Common myeloid progenitor, CD34-positive (primary cell): ENCODE data around the gene RNH1.

ENCODE experiments used
- CTCF ChIA-PET: fragments of 350-600 bp; sonication (Branson Sonifier 250); formaldehyde crosslinking; loops from one replicate; lab custom pipeline; 2021; ENCODE audit warnings: antibody characterized with exemption; lab: Charles Lee
- POLR2A ChIA-PET: fragments of 350-600 bp; sonication (Branson Sonifier 250); formaldehyde crosslinking; loops from one replicate; lab custom pipeline; 2021; ENCODE audit warnings: antibody characterized with exemption; lab: Charles Lee
- DNase-seq, 3 donors: peaks; one replicate each; pipeline versions ENCODE4 v3.0.0 to v3.0.0-alpha.2; 2013
- H3K27ac ChIP-seq, 2 experiments: 1 replicate in 1 of 2; 2 replicates in 1 of 2; pipeline ENCODE4 v1.7.0; 2013; ENCODE audit warnings: inconsistent platforms in 2 of 2, low read length in 2 of 2, mild to moderate bottlenecking in 2 of 2, low read depth in 1 of 2, moderate library complexity in 1 of 2; ENCODE audit not compliant: severe bottlenecking in 2 of 2, insufficient read depth in 1 of 2, poor library complexity in 1 of 2
- H3K27me3 ChIP-seq, 5 experiments: replicated peaks in 2 of 5; 1 replicate in 3 of 5; 2 replicates in 2 of 5; pipeline versions ENCODE4 v1.6.1 to v1.7.0; 2013; ENCODE audit warnings: low read length in 4 of 5, mild to moderate bottlenecking in 2 of 5, moderate library complexity in 2 of 5, inconsistent platforms in 1 of 5; ENCODE audit not compliant: insufficient read depth in 5 of 5, control insufficient read depth in 4 of 5
- H3K36me3 ChIP-seq, 4 experiments: 1 replicate in 2 of 4; 2 replicates in 2 of 4; pipeline versions ENCODE4 v1.6.1 to v1.7.0; 2013; ENCODE audit warnings: low read length in 3 of 4, control low read depth in 1 of 4, mild to moderate bottlenecking in 1 of 4; ENCODE audit not compliant: control insufficient read depth in 4 of 4, insufficient read depth in 4 of 4
- H3K4me1 ChIP-seq, 4 experiments: 1 replicate in 3 of 4; 2 replicates in 1 of 4; pipeline versions ENCODE4 v1.6.1 to v1.7.1; 2013; ENCODE audit warnings: low read length in 3 of 4, mild to moderate bottlenecking in 3 of 4, control low read depth in 1 of 4, inconsistent platforms in 1 of 4, moderate library complexity in 1 of 4; ENCODE audit not compliant: control insufficient read depth in 4 of 4, insufficient read depth in 4 of 4; ENCODE audit errors: control extremely low read depth in 1 of 4
- H3K4me3 ChIP-seq, 7 experiments: 1 replicate in 4 of 7; 2 replicates in 3 of 7; pipeline versions ENCODE4 v1.5.1 to v1.7.0; 2013; ENCODE audit warnings: mild to moderate bottlenecking in 7 of 7, low read length in 6 of 7, moderate library complexity in 6 of 7, inconsistent platforms in 2 of 7, low read depth in 2 of 7, control low read depth in 1 of 7; ENCODE audit not compliant: insufficient read depth in 4 of 7, control insufficient read depth in 1 of 7; ENCODE audit errors: extremely low read depth in 1 of 7
- H3K9me3 ChIP-seq, 5 experiments: 1 replicate in 4 of 5; 2 replicates in 1 of 5; pipeline versions ENCODE4 v1.6.1 to v1.7.1; 2013; ENCODE audit warnings: low read length in 4 of 5, mild to moderate bottlenecking in 2 of 5, inconsistent platforms in 1 of 5, low read depth in 1 of 5, moderate library complexity in 1 of 5; ENCODE audit not compliant: control insufficient read depth in 4 of 5, insufficient read depth in 2 of 5; ENCODE audit errors: control extremely low read depth in 1 of 5
- WGBS: methylation state at CpG from one replicate; pipeline ENCODE4 v1.1.5; 2013; ENCODE audit not compliant: insufficient coverage; 5-methylcytosine and 5-hydroxymethylcytosine counted together

Gene RNH1

GRCh38 chr11:545171-545570, 38.1 kb upstream of the RNH1 start:
- Histone ChIP-seq H3K27me3 (no peaks in the 10 kb centered on the region), H3K9me3 (no peaks in the 10 kb centered on the region), H3K36me3 (peaks cover 0 to 1% (median 0%) of the 10 kb centered on the region in 4 experiments), H3K4me1 (no peaks in the 10 kb centered on the region), H3K27ac (no peak overlapping the region), H3K4me3 (no peak overlapping the region)
- CTCF ChIA-PET = interaction anchor here (0.9 to 1.1 kb wide), 3 partner anchors 9 to 26 kb away, joined by 3 to 5 read pairs (median 4); no protein-coding TSS in a partner anchor
- DNase-seq = no peak
- 95% methylated on average over 10 of the region's 11 CpGs for WGBS
- POLR2A ChIA-PET = interaction anchor here (0.7 kb wide), 1 partner anchor 60 kb away, joined by 3 read pairs; no protein-coding TSS in a partner anchor

DNA sequence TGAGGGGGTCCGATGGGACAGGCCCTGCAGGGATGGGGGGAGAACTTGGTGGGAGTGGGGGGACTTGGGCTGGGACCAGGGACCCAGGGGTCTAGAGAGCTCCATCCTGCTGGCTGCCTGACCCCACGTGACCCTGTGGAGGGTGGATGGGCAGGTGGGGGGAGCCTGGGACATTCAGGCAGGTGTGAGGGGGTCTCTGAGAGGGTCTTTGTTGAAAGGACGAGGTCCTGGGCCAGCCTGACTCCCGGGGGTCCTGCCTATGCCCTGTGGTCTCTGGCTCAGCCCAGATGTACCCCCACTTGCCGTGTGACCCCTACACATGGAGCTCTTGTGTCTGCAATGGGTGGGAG, 37.8 kb upstream of the RNH1 start:
- H3K4me3 ChIP-seq = no peak overlapping the region
- no peaks in the 10 kb centered on the region for H3K9me3 ChIP-seq
- no peak for DNase-seq
- WGBS = 93% methylated on average over 5 of the region's 5 CpGs
- ChIA-PET POLR2A (no interaction called here), CTCF (interaction anchor here (0.9 to 1.1 kb wide), 2 partner anchors 11 to 26 kb away, joined by 3 to 4 read pairs; no protein-coding TSS in a partner anchor)
- H3K36me3 ChIP-seq = no peaks in the 10 kb centered on the region
- H3K27ac ChIP-seq = no peak overlapping the region
- no peaks in the 10 kb centered on the region for H3K27me3 ChIP-seq
- H3K4me1 ChIP-seq = no peaks in the 10 kb centered on the region

DNA sequence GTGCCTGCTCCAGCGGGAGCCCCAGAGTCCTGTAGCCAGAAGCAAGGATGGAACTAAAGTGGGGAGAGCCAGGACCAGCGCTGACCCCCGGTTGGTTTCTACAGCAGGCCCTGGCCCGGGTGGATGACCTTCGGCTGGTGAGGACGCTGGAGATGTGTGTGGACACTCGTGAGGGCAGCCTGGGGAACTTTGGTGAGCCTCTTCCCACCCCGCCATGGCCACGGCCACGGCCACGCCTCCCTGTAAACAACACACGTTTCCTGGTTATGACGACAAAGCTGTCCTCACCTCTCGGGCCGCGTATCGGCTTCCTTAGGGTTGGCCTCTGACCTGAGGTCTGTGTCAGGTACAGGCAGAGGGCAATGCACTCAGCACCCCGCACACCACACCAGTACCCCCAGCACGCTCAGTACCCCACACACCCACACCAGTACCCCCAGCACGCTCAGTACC, 34.4 kb upstream of the RNH1 start:
- WGBS = 98% methylated on average over 7 of the region's 20 CpGs
- Histone ChIP-seq H3K4me3 (no peak overlapping the region), H3K27me3 (no peaks in the 10 kb centered on the region), H3K9me3 (no peaks in the 10 kb centered on the region), H3K27ac (no peak overlapping the region), H3K4me1 (peaks cover 0 to 20% (median 17%) of the 10 kb centered on the region in 4 experiments), H3K36me3 (no peaks in the 10 kb centered on the region)
- POLR2A ChIA-PET = no interaction called here
- no peak for DNase-seq
- CTCF ChIA-PET = no interaction called here

DNA sequence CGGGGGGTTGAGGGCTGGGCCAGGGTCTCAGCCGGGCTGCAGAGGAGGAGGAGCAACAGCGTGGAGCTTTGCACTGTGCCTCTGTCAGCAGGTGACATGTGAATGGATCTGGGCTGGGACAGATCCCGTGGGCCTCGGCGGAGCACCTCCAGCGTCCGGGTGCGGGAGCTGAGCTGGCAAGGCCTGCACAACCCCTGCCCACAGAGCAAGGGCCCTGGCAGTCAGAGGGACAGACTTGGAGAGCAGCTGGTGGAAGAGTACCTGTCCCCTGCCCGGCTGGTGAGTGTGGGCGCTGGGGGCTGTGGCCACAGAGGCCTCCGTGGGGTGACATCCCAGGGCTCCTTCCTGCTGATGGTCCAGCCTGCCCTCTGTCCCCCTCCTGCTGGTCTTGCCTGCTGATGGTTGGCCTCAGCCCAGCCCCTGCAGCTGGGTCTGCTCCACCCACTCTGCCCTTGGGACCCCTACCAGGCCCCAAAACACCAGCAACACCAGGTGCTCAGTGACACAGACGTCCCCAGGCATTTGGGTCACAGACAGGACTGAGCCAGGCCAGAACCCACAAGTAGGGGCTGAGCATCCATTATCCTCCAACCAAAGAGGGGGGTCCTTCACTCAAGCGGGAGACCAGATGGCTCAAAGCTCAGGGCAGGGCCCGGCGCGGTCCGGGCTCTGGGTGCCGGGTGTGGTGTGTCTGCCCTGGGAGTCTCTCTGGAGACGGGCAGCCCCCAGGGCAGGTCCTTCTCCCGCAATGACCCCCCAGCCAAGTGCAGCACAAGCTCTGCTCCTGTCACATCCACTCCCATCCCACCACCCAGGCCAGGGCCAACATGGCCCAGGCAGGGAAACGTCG, 33.8 kb upstream of the RNH1 start:
- CTCF ChIA-PET = interaction anchor here (2.1 kb wide), 1 partner anchor 22 kb away, joined by 7 read pairs; no protein-coding TSS in a partner anchor
- Histone ChIP-seq H3K27ac (no peak overlapping the region), H3K9me3 (no peaks in the 10 kb centered on the region), H3K36me3 (no peaks in the 10 kb centered on the region), H3K4me1 (peaks cover 0 to 26% (median 23%) of the 10 kb centered on the region in 4 experiments), H3K4me3 (no peak overlapping the region), H3K27me3 (no peaks in the 10 kb centered on the region)
- no peak for DNase-seq
- 97% methylated on average over 21 of the region's 23 CpGs for WGBS
- POLR2A ChIA-PET = no interaction called here

DNA sequence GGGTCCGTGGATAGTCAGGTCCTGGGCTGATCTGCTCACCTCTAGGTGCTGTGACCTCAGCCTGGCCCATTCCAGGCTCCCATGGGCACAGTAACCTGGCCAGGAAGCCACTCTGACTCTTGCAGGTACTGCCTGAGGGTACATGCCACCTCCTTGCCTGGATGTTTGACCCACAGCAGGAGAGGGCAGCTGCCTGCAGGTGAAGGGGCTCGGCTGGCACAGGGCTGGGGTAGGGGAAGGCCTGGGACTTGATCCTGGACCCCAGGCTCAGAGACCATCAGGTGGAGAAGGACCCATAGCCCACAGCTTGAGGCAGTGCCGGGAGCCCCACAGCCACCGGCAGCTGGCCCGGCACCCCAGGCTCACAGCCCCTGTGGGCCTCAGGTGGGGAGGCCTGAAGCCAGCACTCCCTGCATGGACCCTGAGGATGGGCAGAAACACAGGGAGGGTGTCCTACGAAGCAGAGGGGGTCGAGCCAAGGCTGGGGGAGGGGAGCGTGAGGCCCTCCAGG, 33.0 kb upstream of the RNH1 start:
- H3K27me3 ChIP-seq = no peaks in the 10 kb centered on the region
- H3K36me3 ChIP-seq = no peaks in the 10 kb centered on the region
- ChIA-PET CTCF (interaction anchor here (0.6 to 2.1 kb wide), 2 partner anchors 21 to 123 kb away, joined by 3 to 7 read pairs; no protein-coding TSS in a partner anchor), POLR2A (no interaction called here)
- H3K4me3 ChIP-seq = no peak overlapping the region
- 98% methylated on average over 6 of the region's 8 CpGs for WGBS
- DNase-seq = no peak
- H3K4me1 ChIP-seq = peaks cover 0 to 28% (median 24%) of the 10 kb centered on the region in 4 experiments
- no peaks in the 10 kb centered on the region for H3K9me3 ChIP-seq
- no peak overlapping the region for H3K27ac ChIP-seq

DNA sequence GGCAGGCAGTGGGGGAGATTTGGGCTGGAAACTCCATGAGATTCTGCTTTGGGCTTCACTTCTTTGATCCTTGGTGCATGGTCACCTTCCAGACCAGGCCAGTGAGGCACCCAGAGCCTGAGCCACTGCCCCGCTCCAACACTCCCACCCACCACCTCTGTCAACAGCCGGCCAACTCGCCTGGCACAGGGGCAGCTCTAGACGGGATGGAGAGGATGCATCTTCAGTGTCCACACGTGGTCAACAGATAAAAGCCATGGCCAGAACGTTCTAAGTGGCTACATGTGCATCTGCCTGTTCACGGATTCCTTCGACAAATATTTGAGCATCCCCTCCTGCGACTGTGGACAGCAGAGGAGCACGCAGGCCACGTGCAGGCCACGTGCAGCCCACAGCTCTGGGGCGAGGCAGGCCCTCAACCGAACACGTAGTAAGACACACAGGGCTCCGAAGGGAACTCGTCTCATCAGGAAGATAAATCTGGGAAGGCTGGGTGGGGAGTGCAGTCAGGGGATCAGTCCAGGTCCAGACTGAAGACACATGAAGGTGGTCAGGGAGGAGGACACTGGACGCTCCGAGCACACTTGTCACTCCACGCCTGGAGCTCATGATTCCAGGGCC, 31.5 kb upstream of the RNH1 start:
- 98% methylated on average over 13 of the region's 20 CpGs for WGBS

More for the DNA sequence above, 31.5 kb upstream of the RNH1 start:
- ChIA-PET CTCF (interaction anchor here (1.5 to 2.1 kb wide), 2 partner anchors 20 to 24 kb away, joined by 3 to 7 read pairs; no protein-coding TSS in a partner anchor), POLR2A (interaction anchor here (0.8 kb wide), 1 partner anchor 37 kb away, joined by 3 read pairs; the partner anchor contains the start of gene PHRF1)
- peaks cover 0 to 5% (median 2%) of the 10 kb centered on the region in 4 experiments for H3K36me3 ChIP-seq
- H3K27me3 ChIP-seq = no peaks in the 10 kb centered on the region
- H3K27ac ChIP-seq = no peak overlapping the region
- H3K4me3 ChIP-seq = no peak overlapping the region
- peaks cover 0 to 38% (median 34%) of the 10 kb centered on the region in 4 experiments for H3K4me1 ChIP-seq
- DNase-seq = no peak
- no peaks in the 10 kb centered on the region for H3K9me3 ChIP-seq
